GM18508 (cell line): ENCODE data around the gene MTX1.
A peak's percentile ranks its signal among the peaks of the same experiment; 100 is the strongest.
"Not testable (repeated sequence)": the region's sequence is repeated elsewhere in the genome, so short reads cannot be mapped to it uniquely, and the experiment has no call there.

Experiments
- ATAC-seq: cut with Tn5 transposase; IDR thresholded peaks from one replicate; pipeline ENCODE4 v1.9.1; 2021; ENCODE audit warnings: moderate number of reproducible peaks; ENCODE audit not compliant: insufficient read depth, unreplicated experiment

Gene MTX1

DNA sequence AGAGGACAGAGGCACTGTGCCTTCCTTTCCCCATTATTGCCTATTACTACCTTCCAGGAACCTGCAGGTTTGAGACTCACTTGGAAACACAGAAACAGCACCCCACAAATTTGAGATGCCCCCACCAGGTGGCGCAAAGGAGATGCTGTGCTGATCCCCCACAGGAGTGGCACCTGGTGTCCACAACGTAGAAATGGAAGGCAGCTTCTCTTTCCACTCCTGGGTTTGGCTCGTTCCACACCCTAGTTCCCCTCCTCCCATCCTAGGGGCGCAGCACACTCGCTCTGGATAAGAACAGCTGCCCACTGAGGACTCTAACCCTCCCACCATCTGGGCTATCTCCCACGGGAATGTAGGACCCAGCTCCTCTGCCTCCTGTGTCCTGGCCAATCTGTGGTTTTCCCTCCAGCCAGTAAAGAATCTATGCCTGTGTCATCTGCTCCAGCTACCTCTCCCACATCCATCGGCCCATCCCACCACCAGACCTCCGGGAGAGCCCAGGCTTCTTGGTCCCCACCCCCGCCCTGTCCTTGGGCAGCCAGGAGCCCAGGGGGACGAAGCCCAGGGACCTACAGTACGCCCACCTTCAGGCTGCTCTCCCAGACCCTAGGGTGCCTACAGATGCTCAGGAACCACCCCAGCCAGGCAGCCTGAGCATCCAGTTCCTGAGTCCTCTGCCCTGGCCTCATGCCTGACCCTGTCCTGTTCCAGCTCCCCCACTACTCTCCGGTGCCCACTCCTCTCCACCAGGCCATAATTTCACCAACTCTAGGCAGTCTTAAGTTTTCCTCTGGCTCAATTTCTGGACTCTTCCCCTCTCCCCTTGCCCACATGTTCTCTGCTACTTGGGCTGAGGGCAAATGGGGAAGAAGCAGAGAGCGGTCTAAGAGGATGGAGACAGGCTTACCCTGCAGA is 1.3 kb upstream of the MTX1 start:
- no peak for ATAC-seq

- ATAC-seq, result no peak
Measured at GRCh38 chr1:155207806-155208540, 522 bp upstream of the MTX1 start, which contains the start of gene THBS3. Gene THBS3 (minus strand): TSS chr1:155207897. CDS start chr1:155207876, 21 bp downstream.

GRCh38 chr1:155209312-155209721 is 822 bp downstream of the MTX1 start:
- no peak for ATAC-seq

DNA sequence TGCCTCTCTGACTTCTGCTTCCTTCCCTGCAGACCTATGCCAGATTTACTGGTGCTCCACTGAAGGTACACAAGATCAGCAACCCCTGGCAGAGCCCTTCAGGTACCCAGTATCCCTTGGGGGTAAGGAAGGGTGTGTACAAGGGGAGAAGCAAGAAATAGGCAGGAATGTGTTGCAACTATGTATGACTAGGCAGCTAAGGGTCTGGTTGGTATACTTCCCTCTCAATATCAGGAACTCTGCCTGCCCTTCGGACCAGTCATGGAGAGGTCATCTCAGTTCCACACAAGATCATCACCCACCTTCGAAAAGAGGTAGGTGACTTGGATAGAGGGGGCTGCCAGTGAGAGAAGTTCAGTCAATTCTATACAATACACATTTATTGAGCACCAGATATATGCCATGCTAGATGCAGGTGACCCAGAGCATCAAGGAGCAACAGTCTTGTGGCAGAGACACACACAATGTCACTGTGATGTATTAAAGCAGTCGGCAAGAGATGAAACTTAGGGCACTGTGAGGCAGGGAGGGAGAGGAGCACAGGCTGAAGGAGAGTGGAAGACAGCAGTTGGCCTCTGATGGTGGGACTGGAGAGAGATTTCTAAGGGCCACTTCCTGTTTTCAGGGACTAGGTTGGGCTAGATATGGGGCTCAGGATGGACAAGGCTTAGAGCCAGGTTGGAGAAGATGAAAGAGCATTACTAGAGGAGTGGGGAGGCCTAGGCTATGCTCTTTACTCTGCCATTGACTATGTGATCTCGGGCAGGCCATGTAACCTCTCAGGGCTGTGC is 2.0 kb downstream of the MTX1 start:
- ATAC-seq, result no peak

DNA sequence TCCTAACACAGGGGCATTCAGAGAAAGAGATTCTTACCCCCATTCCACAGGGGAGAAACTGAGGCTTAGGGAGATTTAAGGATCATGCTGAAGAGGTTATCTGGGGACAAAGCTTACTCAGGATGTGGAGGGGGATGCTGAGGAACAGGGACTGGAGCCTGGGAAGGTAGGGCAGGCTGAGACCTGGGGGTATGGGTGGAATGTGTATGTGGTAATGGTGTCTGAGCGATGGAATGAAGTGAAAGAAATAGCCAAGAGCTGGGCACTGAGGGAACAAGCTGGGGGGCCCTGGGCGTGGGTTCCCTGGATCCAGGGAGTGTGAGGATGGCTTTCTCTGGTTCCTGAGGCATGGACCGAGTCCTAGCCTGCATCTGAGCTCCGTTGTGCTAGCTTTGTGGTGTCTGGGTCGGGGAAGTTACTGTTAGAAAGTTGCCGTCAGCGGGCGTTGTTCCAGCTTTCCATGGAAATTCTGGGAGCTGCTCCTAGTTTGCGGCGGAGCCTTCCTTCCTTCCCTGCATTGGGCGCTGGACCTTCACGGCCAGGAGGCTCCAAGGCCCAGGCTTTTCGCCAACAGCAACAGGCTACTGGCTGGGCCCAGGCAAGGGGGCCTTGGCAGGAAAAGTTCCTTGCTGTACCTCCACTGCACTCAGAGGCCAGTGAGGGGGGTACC is 3.0 kb downstream of the MTX1 start:
- not testable (repeated sequence) for ATAC-seq

- not testable (repeated sequence) for ATAC-seq
Measured at GRCh38 chr1:155212051-155212440, 3.6 kb downstream of the MTX1 start.

- not testable (repeated sequence) for ATAC-seq
Measured at GRCh38 chr1:155214702-155215101, 6.2 kb downstream of the MTX1 start.

DNA sequence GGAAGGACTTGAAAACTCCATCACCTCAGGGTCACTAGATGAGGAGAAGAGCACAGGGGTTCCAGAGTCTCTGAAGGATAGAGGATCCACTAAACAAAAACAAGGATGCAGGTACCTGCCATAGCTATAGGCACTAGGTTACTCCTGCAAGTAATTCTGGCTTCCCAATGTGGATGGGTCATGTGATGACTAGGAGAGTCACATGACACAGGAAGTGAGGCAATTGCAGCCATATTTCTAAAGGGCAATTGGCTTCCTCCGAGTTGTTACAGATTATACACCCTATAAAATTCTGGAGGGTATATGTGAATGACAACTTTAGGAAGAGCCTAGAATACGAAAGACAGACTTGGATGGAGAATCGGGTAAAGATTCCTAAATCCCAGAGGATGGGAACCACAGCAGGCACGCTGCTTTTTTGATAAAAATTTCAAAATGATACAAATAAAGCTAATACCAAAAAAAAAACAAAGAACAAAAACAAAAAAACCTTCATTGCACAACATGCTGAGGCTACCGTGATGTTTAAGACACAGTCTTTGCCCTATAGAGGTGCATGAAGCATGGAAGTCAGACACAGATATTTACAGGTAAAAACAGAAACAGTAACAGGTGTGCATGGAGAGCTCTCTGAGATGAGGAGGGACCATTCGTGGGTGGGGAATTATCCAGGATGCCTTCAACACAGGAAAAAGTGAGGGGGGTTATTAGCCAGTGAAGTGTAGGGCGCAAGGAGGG is 10.5 kb downstream of the MTX1 start:
- no peak for ATAC-seq

- no peak for ATAC-seq
Measured at GRCh38 chr1:155219592-155220031, 11.1 kb downstream of the MTX1 start.

DNA sequence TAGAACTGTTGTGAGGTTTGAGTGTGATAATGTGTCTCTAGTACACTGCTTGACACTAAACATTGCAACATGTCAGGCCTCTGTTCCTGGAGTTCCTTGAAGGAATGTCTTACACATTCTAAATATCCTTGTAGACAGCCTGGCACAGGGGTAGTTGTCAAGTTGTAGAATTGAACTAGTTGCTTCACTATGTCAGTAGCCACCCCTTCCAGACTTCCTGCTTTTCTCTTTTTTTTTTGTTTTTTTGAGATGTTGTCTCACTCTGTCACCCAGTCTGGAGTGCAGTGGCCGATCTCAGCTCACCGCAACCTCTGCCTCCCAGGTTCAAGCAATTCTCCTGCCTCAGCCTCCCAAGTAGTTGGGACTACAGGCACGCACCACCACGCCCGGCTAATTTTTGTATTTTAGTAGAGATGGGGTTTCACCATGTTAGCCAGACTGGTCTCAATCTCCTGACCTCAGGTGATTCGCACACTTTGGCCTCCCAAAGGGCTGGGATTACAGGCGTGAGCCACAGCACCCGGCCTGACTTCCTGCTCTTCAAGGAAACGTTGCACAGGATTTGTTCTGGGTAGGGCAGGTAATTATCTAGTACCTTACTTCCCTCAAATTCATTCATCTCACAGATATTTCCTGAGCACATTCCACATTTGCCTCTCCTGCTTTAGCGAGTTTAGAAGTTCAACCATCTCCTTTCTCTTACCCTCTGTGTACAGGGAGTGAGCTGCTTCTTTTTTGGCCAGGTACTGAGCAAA is 11.9 kb downstream of the MTX1 start:
- not testable (repeated sequence) for ATAC-seq

DNA sequence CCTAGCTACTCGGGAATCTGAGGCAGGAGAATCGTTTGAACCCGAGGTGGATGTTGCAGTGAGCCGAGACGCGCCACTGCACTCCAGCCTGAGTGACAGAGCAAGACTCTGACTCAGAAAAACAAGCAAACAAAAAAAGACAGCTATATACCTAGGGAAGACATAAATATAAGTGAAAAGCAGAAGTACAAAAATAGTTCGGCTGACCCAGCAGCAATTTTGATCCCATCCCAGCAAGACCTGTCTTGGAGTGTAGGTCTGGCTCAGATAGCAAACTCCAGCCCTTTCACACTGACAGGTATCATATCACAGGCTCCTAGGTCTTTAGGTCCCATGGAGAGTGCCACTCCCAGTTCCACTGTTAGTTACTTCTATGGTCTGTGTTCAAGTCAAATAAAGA is 14.6 kb downstream of the MTX1 start:
- ATAC-seq, result no peak

DNA sequence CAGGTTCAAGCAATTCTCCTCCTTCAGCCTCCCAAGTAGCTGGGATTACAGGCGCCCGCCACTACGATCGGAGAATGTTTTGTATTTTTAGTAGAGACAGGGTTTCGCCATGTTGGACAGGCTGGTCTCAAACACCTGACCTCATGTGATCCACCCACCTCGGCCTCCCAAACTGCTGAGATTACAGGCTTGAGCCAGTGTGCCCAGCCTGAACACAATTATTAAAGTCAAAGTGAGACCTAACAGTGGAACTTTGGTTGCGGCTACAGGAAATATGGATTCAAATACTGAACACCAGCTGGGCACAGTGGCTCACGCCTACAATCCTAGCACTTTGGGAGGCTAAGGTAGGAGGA is 16.9 kb downstream of the MTX1 start:
- ATAC-seq, result not testable (repeated sequence)

GRCh38 chr1:155226188-155226909 is 17.9 kb downstream of the MTX1 start:
- no peak for ATAC-seq

DNA sequence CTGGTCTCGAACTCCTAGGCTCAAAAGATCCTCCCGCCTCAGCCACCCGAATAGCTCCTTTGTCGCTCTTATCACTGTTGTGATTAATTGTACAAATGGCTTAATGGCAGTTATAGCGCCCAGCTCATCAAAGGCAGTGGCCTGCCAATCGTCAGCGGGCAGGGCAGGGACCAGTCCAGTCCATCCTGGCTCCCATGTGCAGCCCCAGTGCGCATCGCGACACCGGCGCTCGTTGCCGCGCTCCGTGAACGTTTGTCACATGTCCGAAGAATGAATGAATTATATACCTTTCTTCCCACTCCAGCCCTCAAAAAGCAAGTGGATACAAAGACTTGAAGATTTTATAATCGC is 18.4 kb downstream of the MTX1 start:
- ATAC-seq, result no peak

DNA sequence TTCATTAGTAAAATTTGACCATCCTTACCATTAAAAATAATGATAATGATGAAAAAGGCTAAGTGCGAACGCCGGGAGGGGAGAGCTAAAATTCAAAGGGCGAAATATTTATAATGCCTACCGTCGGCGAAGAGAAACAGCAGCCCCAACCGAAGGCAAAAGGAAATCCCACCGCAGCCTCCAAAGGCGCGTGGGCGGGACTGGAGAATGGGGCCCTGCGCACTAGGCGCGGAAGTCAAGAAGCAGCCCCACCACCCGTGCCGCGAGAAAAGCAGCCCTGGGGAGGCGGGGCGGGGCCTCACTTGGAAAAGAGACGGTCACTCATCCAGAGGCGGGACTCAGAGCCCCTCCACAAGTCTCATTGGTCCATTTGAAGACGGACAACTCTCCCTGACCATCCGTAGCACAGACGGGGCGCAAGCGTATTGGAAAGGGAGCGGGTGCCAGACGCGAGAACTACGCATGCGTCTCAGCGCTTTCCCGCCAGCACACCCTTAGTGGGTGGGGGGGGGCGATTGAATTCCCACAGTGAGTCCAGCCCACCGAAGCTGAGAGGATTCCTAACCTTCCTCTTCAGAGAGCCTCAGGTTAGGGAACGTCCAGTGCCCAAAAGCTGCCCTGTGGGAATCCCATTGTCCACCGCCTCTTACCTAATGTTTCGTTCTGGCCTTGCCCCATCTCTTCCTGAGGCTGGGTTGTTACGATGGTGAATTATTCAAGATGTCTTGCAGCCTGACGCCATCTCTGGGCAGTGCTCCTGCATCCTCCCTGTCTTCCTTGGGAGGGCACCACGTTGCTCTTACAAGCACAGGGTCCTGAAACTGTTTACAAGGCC is 19.0 kb downstream of the MTX1 start:
- ATAC-seq, result peak; percentile 73

GRCh38 chr1:155228096-155228427 is 19.6 kb downstream of the MTX1 start:
- no peak for ATAC-seq

- ATAC-seq, result not testable (repeated sequence)
Measured at GRCh38 chr1:155231302-155231701, 22.8 kb downstream of the MTX1 start.
